Sciatic nerve (tissue), 2 donors: Measurements from ENCODE around the gene PDXP. TPM values are rescaled to one million over a fixed set of nuclear protein-coding genes. Genes with fewer than 3 reads are reported as not detected.
A peak's percentile ranks its signal among the peaks of the same experiment; 100 is the strongest.
"Not testable (repeated sequence)": the region's sequence is repeated elsewhere in the genome, so short reads cannot be mapped to it uniquely, and the experiment has no call there.

Source experiments
- ATAC-seq: fragments of 200-7000 bp; cut with Tn5 transposase; one replicate; pipeline ENCODE4 v1.9.1; 2020; ENCODE audit warnings: mild to moderate bottlenecking, moderate library complexity
- DNase-seq: peaks from one replicate; pipeline ENCODE4 v3.0.0-alpha.2; 2020; ENCODE audit warnings: low spot score
- intact Hi-C: fragments of 100-400 bp; cut with DNase I; formaldehyde crosslinking; loops from one replicate; pipeline ENCODE4 v1.14.2; 2022
- total RNA-seq: library from RNA; stranded (reverse); fragmentation: NEBNext Ultra II Directional; extraction: Animal tissue kit (Norgen Biotek cat#: 25700); gene quantifications from one replicate; pipeline ENCODE4 v1.2.1, GENCODE V29; 2021
- donor health status: DM: no; HTN: no; CAD: no.
- donor health status: DM: no; HTN: no; CAD: no.

Gene PDXP
- total RNA-seq, 1 donor from 2014 or later = 10.0 TPM

DNA sequence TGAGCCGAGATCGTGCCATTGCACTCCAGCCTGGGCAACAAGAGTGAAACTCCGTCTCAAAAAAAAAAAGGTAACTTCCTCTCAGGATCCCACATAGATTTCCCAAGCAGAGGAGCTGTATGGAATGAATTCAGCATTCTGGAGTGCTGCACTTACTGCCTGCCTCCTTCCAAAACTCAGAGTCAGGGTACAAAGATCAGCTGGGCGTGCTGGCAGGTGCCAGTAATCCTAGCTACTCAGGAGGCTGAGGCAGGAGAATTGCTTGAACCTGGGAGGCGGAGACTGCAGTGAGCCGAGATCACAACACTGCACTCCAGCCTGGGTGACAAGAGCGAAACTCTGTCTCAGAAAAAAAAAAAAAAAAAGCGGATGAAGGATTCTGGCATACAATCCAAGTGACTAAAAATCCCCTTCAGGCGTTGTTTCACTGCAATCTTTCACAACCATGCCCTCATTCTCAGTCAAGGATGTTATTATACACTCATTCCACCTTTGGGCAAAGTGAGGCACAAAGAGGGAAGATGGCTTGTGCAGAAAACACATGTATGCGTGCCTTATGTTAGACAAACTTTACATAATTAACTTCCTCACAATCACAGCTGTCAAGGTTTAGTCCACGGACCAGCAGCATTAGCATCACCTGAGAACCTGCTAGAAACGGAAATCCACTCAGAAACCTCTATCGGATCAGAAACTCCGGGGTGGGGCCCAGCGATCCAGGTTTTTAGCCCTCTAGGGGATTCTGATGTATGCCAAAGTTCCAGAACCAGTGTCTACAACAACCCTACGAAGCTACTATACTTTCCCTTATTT lies 26.5 kb downstream of the PDXP start:
- intact Hi-C loops = no loop called here
- DNase-seq (no peak), ATAC-seq (no peak)

DNA sequence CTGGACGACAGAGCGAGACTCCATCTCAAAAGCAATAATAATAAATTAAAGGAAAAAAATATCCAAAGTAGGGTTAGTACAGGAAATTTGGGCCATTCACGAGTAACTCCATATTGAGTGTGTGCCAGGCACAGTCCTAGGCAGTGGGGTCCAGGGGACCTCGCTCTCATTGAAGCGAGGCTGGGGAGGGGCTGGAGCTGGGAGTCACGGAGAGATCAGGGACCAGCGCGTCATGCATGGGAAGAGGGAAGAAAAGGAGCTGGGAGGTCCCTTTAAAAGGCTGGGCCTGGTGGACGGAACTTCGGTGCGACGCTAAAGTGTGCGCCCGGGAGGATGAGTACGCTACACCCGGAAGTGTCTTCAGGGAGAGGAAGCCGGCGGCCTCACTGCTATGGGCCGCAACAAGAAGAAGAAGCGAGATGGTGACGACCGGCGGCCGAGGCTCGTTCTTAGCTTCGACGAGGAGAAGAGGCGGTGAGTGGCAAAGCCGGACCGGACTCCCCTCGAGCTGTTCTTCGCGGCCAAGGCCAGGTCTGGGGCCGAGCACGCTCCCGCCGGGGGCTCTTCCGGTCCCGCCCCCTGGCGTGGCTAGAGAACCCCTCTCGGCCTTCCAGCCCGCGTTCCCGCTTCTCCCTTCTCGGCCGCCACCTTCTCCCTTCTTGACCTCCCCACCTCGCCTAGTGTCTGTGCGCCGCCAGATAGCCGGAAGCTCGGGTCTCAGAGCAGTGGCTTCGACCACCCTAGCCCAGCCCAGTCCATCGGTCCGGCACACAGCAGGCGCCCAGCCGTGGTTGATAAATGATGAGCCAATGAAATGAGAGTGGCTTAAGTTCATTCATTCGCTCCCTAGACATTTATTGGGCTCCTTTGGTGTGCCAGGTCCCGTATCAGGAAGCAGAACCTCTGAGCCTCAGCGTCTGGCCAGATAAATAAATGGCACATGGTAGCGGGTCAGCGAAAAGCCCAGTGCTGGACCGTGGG lies 27.8 kb downstream of the PDXP start, which contains the start of gene NOL12:
TSS of gene NOL12 (plus strand) at position 342 of the 981 bp plus-strand sequence. CDS start at position 392, 50 bp downstream.
- DNase-seq (peak; percentile 87), ATAC-seq (peak; percentile 91)
- intact Hi-C loops = no loop called here

DNA sequence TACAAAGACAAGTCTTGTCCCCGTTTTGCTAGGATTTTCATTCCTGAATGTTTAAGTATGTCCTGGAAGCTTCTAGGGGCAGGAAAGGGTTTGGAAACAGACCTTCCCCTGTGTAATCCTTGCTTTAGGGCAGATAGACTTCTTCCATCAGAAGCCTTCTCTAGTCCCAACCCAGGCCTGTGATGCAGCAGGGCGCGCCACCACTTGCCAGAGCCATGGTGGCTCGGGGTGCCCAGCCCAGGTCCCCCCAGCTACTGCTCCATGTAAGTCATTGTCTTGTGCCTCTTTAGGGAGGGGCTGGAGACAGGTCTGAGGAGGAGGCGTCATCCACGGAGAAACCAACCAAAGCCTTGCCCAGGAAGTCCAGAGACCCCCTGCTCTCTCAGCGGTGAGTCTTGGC lies 31.9 kb downstream of the PDXP start:
- intact Hi-C loops = no loop called here
- DNase-seq = no peak
- ATAC-seq = no peak

DNA sequence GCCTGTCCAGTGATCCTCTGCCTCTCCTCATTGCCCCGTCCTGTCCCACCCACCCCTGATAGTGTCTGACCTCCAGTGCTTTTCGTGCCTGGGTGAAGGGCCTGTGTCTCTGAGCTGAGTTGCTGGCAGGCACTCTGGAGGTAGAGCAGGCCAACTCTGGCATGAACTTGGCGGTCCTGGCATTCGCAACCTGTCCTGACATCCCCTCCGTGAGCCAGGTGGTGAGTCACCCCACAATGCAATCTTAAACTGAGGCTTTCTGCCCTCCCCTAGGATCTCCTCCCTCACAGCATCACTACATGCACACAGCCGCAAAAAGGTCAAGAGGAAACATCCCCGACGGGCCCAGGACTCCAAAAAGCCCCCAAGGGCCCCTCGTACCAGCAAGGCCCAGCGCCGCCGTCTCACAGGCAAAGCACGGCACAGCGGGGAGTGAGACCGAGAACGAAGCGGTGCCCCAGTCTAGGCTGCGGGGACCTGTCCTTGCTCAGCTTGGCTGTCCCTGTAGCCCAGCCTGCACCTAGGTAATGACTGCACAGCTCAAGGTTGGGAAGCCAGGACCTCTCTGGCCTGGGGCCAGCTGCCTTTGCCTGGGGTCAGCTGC lies 32.5 kb downstream of the PDXP start:
- ATAC-seq (no peak), DNase-seq (no peak)
- intact Hi-C loops = no loop called here

- intact Hi-C loops = no loop called here
- ATAC-seq (no peak), DNase-seq (no peak)
Observed at GRCh38 chr22:37692627-37693285, 34.2 kb downstream of the PDXP start.

GRCh38 chr22:37694131-37694530 lies 35.6 kb downstream of the PDXP start:
- DNase-seq, intact Hi-C loops, ATAC-seq: not testable (repeated sequence)

- DNase-seq, intact Hi-C loops: not testable (repeated sequence)
- ATAC-seq = peak; percentile 3
Observed at GRCh38 chr22:37696260-37696656, 37.7 kb downstream of the PDXP start.

- intact Hi-C loops = no loop called here
- ATAC-seq (peak; percentile 95), DNase-seq (peak; percentile 93)
Observed at GRCh38 chr22:37696657-37697537, 38.4 kb downstream of the PDXP start, which contains the start of gene TRIOBP. Gene TRIOBP, plus strand, starts transcription at chr22:37697048. Its CDS starts 4,318 bp downstream, at chr22:37701366.

DNA sequence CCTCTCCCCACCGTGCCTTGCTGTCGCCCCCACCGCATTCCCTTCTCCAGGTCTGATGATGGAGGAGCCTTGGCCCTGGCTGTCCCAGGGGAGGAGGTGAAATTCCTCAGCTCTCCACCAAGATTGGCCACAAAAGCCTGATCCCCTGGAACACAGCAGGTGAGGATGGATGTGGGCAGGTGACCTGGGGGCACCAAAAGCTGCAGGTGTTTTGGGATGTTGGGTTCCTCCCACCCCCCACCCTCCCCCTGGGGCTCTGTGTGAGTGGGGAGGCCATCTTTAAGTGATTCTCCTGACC lies 39.0 kb downstream of the PDXP start:
- intact Hi-C loops = no loop called here
- no peak for DNase-seq
- ATAC-seq = no peak

- no peak for ATAC-seq
- no peak for DNase-seq
- intact Hi-C loops = no loop called here
Observed at GRCh38 chr22:37701141-37701786, 42.7 kb downstream of the PDXP start.

- ATAC-seq (no peak), DNase-seq (no peak)
- intact Hi-C loops = no loop called here
Observed at GRCh38 chr22:37703906-37704305, 45.4 kb downstream of the PDXP start.

DNA sequence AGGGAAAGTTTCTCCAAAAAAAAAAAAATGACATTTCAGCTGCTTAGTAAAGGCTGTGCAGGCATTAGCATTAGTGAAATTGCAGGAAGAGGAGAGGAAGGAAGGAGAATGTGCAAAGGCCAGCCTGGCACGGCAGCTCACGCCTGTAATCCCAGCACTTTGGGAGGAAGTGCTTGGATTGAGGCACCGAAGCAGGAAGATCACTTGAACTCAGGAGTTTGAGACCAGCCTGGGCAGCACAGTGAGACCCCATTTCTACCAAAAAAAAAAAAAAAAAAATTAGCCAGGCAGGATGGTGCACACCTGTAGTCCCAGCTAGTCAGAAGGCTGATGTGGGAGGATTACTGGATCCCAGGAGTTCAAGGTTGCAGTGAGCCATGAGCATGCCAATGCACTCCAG lies 46.1 kb downstream of the PDXP start:
- no peak for DNase-seq
- ATAC-seq = no peak
- intact Hi-C loops = no loop called here

DNA sequence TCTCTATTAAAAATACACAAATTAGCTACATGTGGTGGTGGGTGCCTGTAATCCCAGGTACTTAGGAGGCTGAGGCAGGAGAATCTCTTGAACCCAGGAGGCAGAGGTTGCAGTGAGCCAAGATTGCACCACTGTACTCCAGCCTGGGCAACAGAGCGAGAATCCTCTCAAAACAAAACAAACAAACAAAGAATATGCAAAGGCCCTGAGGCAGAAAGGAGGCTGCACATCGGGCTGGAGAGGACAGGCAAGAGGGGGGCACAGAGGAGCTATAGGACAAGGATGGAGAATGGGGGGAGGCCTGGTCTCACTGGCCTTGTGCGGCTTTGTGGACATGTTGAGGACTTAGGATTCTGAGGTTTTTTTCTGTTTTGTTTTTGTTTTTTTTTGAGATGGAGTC lies 46.7 kb downstream of the PDXP start:
- ATAC-seq (no peak), DNase-seq (no peak)
- intact Hi-C loops = no loop called here

GRCh38 chr22:37708580-37709444 lies 50.3 kb downstream of the PDXP start:
- DNase-seq (no peak), ATAC-seq (peak; percentile 57)
- intact Hi-C loops = no loop called here

GRCh38 chr22:37709445-37709765 lies 50.9 kb downstream of the PDXP start:
- ATAC-seq (no peak), DNase-seq (no peak)
- intact Hi-C loops = no loop called here

GRCh38 chr22:37710675-37711074 lies 52.2 kb downstream of the PDXP start:
- no peak for ATAC-seq
- intact Hi-C loops = no loop called here
- no peak for DNase-seq

DNA sequence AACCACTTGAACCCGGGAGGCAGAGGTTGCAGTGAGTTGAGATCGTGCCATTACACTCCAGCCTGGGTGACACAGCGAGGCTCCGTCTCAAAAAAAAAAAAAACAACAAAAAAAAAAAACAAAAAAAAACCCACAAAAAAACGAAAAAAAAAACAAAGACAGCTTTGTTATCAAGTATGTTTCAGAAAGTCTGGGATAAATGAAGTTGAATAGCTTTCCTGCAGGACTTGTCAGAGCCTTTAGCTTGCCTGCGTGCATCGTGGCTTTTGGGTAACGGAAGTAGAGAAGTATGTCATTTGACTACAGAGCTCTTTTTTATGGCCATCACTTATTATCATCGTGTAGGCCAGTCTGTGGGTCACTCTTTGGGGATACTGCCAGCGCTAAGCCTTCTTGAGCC lies 53.0 kb downstream of the PDXP start:
- intact Hi-C loops = no loop called here
- no peak for DNase-seq
- no peak for ATAC-seq
